SK-N-SH treated with all-trans-retinoic acid at 6 μM for 48 hours (cell line): ENCODE results near the gene FTO.

Experiments
- ATAC-seq: fragments of 200-7000 bp; cut with Tn5 transposase; 3 replicates; pipeline ENCODE4 v1.9.1; 2020; ENCODE audit warnings: mild to moderate bottlenecking, moderate library complexity
- BACH2 ChIP-seq: fragments of 250-450 bp; sonication (Bioruptor Pico); IDR thresholded peaks from 2 replicates; pipeline ENCODE4 v1.9.0; 2021; ENCODE audit warnings: mild to moderate bottlenecking, borderline replicate concordance
- CREB5 ChIP-seq: fragments of 250-450 bp; sonication (Bioruptor Pico); IDR thresholded peaks from 2 replicates; pipeline ENCODE4 v1.5.1; 2020; ENCODE audit warnings: low read depth, mild to moderate bottlenecking, moderate library complexity
- ESRRG ChIP-seq: fragments of 250-450 bp; sonication (Bioruptor Pico); IDR thresholded peaks from 2 replicates; pipeline ENCODE4 v1.6.1; 2021; ENCODE audit warnings: mild to moderate bottlenecking
- ISL1 ChIP-seq: fragments of 250-450 bp; sonication (Bioruptor Pico); IDR thresholded peaks from 2 replicates; pipeline ENCODE4 v2.1.2; 2022; ENCODE audit warnings: mild to moderate bottlenecking, moderate library complexity
- OSR1 ChIP-seq: fragments of 250-450 bp; sonication (Bioruptor Pico); IDR thresholded peaks from 2 replicates; pipeline ENCODE4 v1.8.0; 2022; ENCODE audit warnings: moderate library complexity, mild to moderate bottlenecking, inconsistent platforms
- RARB ChIP-seq: fragments of 250-450 bp; sonication (Bioruptor Pico); IDR thresholded peaks from 2 replicates; pipeline ENCODE4 v1.8.0; 2021; ENCODE audit warnings: mild to moderate bottlenecking, moderate library complexity
- SNAI2 ChIP-seq: fragments of 250-450 bp; sonication (Bioruptor Pico); IDR thresholded peaks from 2 replicates; pipeline ENCODE4 v1.5.0; 2020; ENCODE audit warnings: mild to moderate bottlenecking, moderate library complexity
- TCF4 ChIP-seq: fragments of 250-450 bp; sonication (Bioruptor Pico); IDR thresholded peaks from 2 replicates; pipeline ENCODE4 v1.8.0; 2021; ENCODE audit warnings: mild to moderate bottlenecking, moderate library complexity, borderline replicate concordance
- TOX ChIP-seq: fragments of 250-450 bp; sonication (Bioruptor Pico); IDR thresholded peaks from 2 replicates; pipeline ENCODE4 v1.8.0; 2021; ENCODE audit warnings: mild to moderate bottlenecking, moderate library complexity, borderline replicate concordance
- TSHZ2 ChIP-seq: fragments of 250-450 bp; sonication (Bioruptor Pico); IDR thresholded peaks from 2 replicates; pipeline ENCODE4 v1.5.0; 2020; ENCODE audit warnings: mild to moderate bottlenecking, moderate library complexity
- ZC3H10 ChIP-seq: fragments of 250-450 bp; sonication (Bioruptor Pico); IDR thresholded peaks from 2 replicates; pipeline ENCODE4 v1.5.1; 2021; ENCODE audit warnings: mild to moderate bottlenecking, moderate library complexity
- ZFP3 ChIP-seq: fragments of 250-450 bp; sonication (Bioruptor Pico); IDR thresholded peaks from 2 replicates; pipeline ENCODE4 v1.5.0; 2020; ENCODE audit warnings: mild to moderate bottlenecking, moderate library complexity
- ZFP30 ChIP-seq: fragments of 450-650 bp; formaldehyde crosslinking; IDR thresholded peaks from 2 replicates; pipeline ENCODE4 v1.5.0; 2022; ENCODE audit warnings: mild to moderate bottlenecking, moderate library complexity
- ZNF70 ChIP-seq: fragments of 450-650 bp; formaldehyde crosslinking; IDR thresholded peaks from 2 replicates; pipeline ENCODE4 v1.5.0; 2020; ENCODE audit warnings: mild to moderate bottlenecking, moderate library complexity
- ZNF8 ChIP-seq: fragments of 450-650 bp; formaldehyde crosslinking; IDR thresholded peaks from 2 replicates; pipeline ENCODE4 v1.5.0; 2020; ENCODE audit warnings: mild to moderate bottlenecking, moderate library complexity
- TF ChIP-seq, protein P1 (sequence below): fragments of 250-450 bp; sonication (Bioruptor Pico); IDR thresholded peaks from 2 replicates; pipeline ENCODE4 v1.8.0; 2020; ENCODE audit warnings: mild to moderate bottlenecking, moderate library complexity, borderline replicate concordance
- TF ChIP-seq, protein P2 (sequence below): fragments of 250-450 bp; sonication (Bioruptor Pico); IDR thresholded peaks from 2 replicates; pipeline ENCODE4 v1.5.1; 2021; ENCODE audit warnings: mild to moderate bottlenecking, moderate library complexity

FTO gene

GRCh38 chr16:54125751-54126655 lies 422.0 kb downstream of the FTO start (continued):
- no peak for TF ChIP-seq CREB5 (CRISPR knock-in tag)
- TF ChIP-seq, protein P1, sequence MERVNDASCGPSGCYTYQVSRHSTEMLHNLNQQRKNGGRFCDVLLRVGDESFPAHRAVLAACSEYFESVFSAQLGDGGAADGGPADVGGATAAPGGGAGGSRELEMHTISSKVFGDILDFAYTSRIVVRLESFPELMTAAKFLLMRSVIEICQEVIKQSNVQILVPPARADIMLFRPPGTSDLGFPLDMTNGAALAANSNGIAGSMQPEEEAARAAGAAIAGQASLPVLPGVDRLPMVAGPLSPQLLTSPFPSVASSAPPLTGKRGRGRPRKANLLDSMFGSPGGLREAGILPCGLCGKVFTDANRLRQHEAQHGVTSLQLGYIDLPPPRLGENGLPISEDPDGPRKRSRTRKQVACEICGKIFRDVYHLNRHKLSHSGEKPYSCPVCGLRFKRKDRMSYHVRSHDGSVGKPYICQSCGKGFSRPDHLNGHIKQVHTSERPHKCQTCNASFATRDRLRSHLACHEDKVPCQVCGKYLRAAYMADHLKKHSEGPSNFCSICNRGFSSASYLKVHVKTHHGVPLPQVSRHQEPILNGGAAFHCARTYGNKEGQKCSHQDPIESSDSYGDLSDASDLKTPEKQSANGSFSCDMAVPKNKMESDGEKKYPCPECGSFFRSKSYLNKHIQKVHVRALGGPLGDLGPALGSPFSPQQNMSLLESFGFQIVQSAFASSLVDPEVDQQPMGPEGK (CRISPR knock-in tag): no peak
- no peak for TF ChIP-seq ZFP30 (CRISPR knock-in tag)
- TF ChIP-seq ESRRG (CRISPR knock-in tag): no peak

- ATAC-seq: no peak
- TF ChIP-seq ESRRG (CRISPR knock-in tag): no peak
- TF ChIP-seq, protein P2, sequence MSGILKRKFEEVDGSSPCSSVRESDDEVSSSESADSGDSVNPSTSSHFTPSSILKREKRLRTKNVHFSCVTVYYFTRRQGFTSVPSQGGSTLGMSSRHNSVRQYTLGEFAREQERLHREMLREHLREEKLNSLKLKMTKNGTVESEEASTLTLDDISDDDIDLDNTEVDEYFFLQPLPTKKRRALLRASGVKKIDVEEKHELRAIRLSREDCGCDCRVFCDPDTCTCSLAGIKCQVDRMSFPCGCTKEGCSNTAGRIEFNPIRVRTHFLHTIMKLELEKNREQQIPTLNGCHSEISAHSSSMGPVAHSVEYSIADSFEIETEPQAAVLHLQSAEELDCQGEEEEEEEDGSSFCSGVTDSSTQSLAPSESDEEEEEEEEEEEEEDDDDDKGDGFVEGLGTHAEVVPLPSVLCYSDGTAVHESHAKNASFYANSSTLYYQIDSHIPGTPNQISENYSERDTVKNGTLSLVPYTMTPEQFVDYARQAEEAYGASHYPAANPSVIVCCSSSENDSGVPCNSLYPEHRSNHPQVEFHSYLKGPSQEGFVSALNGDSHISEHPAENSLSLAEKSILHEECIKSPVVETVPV (CRISPR knock-in tag): no peak
- no peak for TF ChIP-seq ZNF70
- no peak for TF ChIP-seq RARB (CRISPR knock-in tag)
- TF ChIP-seq, protein P1 (CRISPR knock-in tag): no peak
Observed at GRCh38 chr16:54126907-54127306, 423.0 kb downstream of the FTO start.

- no peak for TF ChIP-seq ZNF8 (CRISPR knock-in tag)
- no peak for TF ChIP-seq ZC3H10
- TF ChIP-seq ZFP3 (CRISPR knock-in tag): no peak
- TF ChIP-seq ZNF70: no peak
- TF ChIP-seq TCF4 (CRISPR knock-in tag): no peak
- TF ChIP-seq OSR1: no peak
- no peak for TF ChIP-seq RARB (CRISPR knock-in tag)
- TF ChIP-seq ISL1 (CRISPR knock-in tag): no peak
- TF ChIP-seq SNAI2 (CRISPR knock-in tag): no peak
- TF ChIP-seq, protein P2 (CRISPR knock-in tag): no peak
- TF ChIP-seq ZFP30 (CRISPR knock-in tag): no peak
- TF ChIP-seq TOX (CRISPR knock-in tag): no peak
- no peak for TF ChIP-seq BACH2 (CRISPR knock-in tag)
- TF ChIP-seq, protein P1 (CRISPR knock-in tag): no peak
- no peak for TF ChIP-seq TSHZ2 (CRISPR knock-in tag)
Observed at GRCh38 chr16:54128629-54129234, 424.8 kb downstream of the FTO start.

More at GRCh38 chr16:54128629-54129234, 424.8 kb downstream of the FTO start:
- no peak for ATAC-seq
